SU-DHL-6 (cell line): ENCODE results near the gene CCDC7.

ENCODE experiments used
- H2AFZ ChIP-seq: fragments of 200-600 bp; sonication (generic); 2 replicates; pipeline ENCODE4 v1.6.1; 2014; ENCODE audit warnings: low read depth, mild to moderate bottlenecking, moderate library complexity, mixed read lengths, antibody characterized with exemption, low read length; ENCODE audit not compliant: severe bottlenecking
- H3F3A ChIP-seq: fragments of 200-600 bp; shearing (Covaris generic); 2 replicates; pipeline ENCODE4 v1.6.0; 2016; ENCODE audit warnings: antibody characterized with exemption, mild to moderate bottlenecking; ENCODE audit not compliant: insufficient read depth
- H3K27ac ChIP-seq: fragments of 200-600 bp; sonication (generic); 2 replicates; pipeline ENCODE4 v1.5.1; 2016; ENCODE audit warnings: low read depth, mild to moderate bottlenecking, low read length, moderate library complexity, mixed read lengths
- H3K27me3 ChIP-seq: fragments of 200-600 bp; sonication (generic), shearing (Covaris generic); 2 replicates; pipeline ENCODE4 v1.6.0; 2014; ENCODE audit warnings: mild to moderate bottlenecking, low read length
- H3K36me3 ChIP-seq: fragments of 200-600 bp; sonication (generic); 2 replicates; pipeline ENCODE4 v1.6.1; 2014; ENCODE audit warnings: mild to moderate bottlenecking, low read length, mixed read lengths
- H3K4me2 ChIP-seq: fragments of 300-600, 200-600 bp; shearing (Covaris generic), sonication (generic); 2 replicates; pipeline ENCODE4 v1.6.0; 2014; ENCODE audit warnings: low read length, low read depth, mild to moderate bottlenecking; ENCODE audit not compliant: poor library complexity, severe bottlenecking
- H3K4me3 ChIP-seq: fragments of 200-600 bp; sonication (generic); 2 replicates; pipeline ENCODE4 v1.5.1; 2014; ENCODE audit warnings: antibody characterized with exemption, low read length, mild to moderate bottlenecking, mixed read lengths; ENCODE audit not compliant: insufficient read depth, poor library complexity, severe bottlenecking
- H3K79me2 ChIP-seq: fragments of 200-600 bp; sonication (generic); 2 replicates; pipeline ENCODE4 v1.6.1; 2014; ENCODE audit warnings: mild to moderate bottlenecking, low read length, moderate library complexity; ENCODE audit not compliant: insufficient read depth
- H3K9ac ChIP-seq: fragments of 200-600 bp; sonication (generic); 2 replicates; pipeline ENCODE4 v1.7.0; 2014; ENCODE audit warnings: mild to moderate bottlenecking, low read length
- H3K9me2 ChIP-seq: fragments of 200-600 bp; sonication (generic); replicated peaks from 2 replicates; pipeline ENCODE4 v1.6.1; 2014; ENCODE audit warnings: low read length; ENCODE audit not compliant: insufficient read depth
- H3K9me3 ChIP-seq: fragments of 200-600 bp; sonication (generic); 2 replicates; pipeline ENCODE4 v1.6.1; 2014; ENCODE audit warnings: low read length, mixed read lengths; ENCODE audit not compliant: insufficient read depth
- H4K20me1 ChIP-seq: fragments of 200-600 bp; sonication (generic); 2 replicates; pipeline ENCODE4 v1.6.1; 2014; ENCODE audit warnings: low read depth, mild to moderate bottlenecking, antibody characterized with exemption, low read length, moderate library complexity, mixed read lengths
- CTCF ChIP-seq: fragments of 200-600 bp; sonication (generic); IDR thresholded peaks from one replicate; pipeline ENCODE4 v1.5.1; 2017; ENCODE audit warnings: antibody characterized with exemption, mild to moderate bottlenecking, low read length, moderate library complexity; ENCODE audit not compliant: insufficient read depth, poor library complexity, severe bottlenecking
- EZH2phosphoT487 ChIP-seq: fragments of 200-600 bp; sonication (generic), shearing (Covaris generic); conservative IDR thresholded peaks from 2 replicates; pipeline ENCODE4 v1.6.1; 2018; ENCODE audit warnings: mild to moderate bottlenecking, antibody characterized with exemption, low read length, moderate library complexity, mixed read lengths

Gene CCDC7

GRCh38 chr10:32616438-32616837, 170.5 kb downstream of the CCDC7 start:
- H2AFZ ChIP-seq = no peak overlapping the region
- H3F3A ChIP-seq = no peaks in the 10 kb centered on the region
- no peak overlapping the region for H3K4me2 ChIP-seq
- no peaks in the 10 kb centered on the region for H3K36me3 ChIP-seq
- H3K9me2 ChIP-seq = no peaks in the 10 kb centered on the region
- no peaks in the 10 kb centered on the region for H3K79me2 ChIP-seq
- H3K9ac ChIP-seq = no peak overlapping the region
- TF ChIP-seq EZH2phosphoT487 (no peak), CTCF (no peak)
- H3K9me3 ChIP-seq = no peaks in the 10 kb centered on the region
- no peaks in the 10 kb centered on the region for H4K20me1 ChIP-seq
- no peaks in the 10 kb centered on the region for H3K27me3 ChIP-seq
- no peak overlapping the region for H3K4me3 ChIP-seq
- H3K27ac ChIP-seq = no peak overlapping the region

- H3K9me3 ChIP-seq = no peaks in the 10 kb centered on the region
- H3K9me2 ChIP-seq = no peaks in the 10 kb centered on the region
- no peak overlapping the region for H3K4me3 ChIP-seq
- TF ChIP-seq CTCF = no peak
- no peak for TF ChIP-seq EZH2phosphoT487
- H3F3A ChIP-seq = no peaks in the 10 kb centered on the region
- no peak overlapping the region for H3K9ac ChIP-seq
- no peak overlapping the region for H3K4me2 ChIP-seq
- no peak overlapping the region for H3K27ac ChIP-seq
- H2AFZ ChIP-seq = no peak overlapping the region
- H3K79me2 ChIP-seq = no peaks in the 10 kb centered on the region
- no peaks in the 10 kb centered on the region for H3K27me3 ChIP-seq
- no peaks in the 10 kb centered on the region for H3K36me3 ChIP-seq
- no peaks in the 10 kb centered on the region for H4K20me1 ChIP-seq
Measured at GRCh38 chr10:32618482-32618881, 172.5 kb downstream of the CCDC7 start.

- no peaks in the 10 kb centered on the region for H3K36me3 ChIP-seq
- H3K4me3 ChIP-seq = no peak overlapping the region
- H3K9me2 ChIP-seq = no peaks in the 10 kb centered on the region
- H3K9ac ChIP-seq = no peak overlapping the region
- no peaks in the 10 kb centered on the region for H3K27me3 ChIP-seq
- no peak overlapping the region for H3K4me2 ChIP-seq
- H3K9me3 ChIP-seq = no peaks in the 10 kb centered on the region; the same call in 1 of the 2 replicates
- H2AFZ ChIP-seq = no peak overlapping the region
- no peak for TF ChIP-seq EZH2phosphoT487
- no peak for TF ChIP-seq CTCF
- no peaks in the 10 kb centered on the region for H4K20me1 ChIP-seq
- H3F3A ChIP-seq = no peaks in the 10 kb centered on the region
- no peak overlapping the region for H3K27ac ChIP-seq
- H3K79me2 ChIP-seq = no peaks in the 10 kb centered on the region
Measured at GRCh38 chr10:32621969-32622368, 176.0 kb downstream of the CCDC7 start.

- Histone ChIP-seq H3K79me2 (no peaks in the 10 kb centered on the region), H3K27me3 (no peaks in the 10 kb centered on the region), H3K9ac (no peak overlapping the region), H3F3A (no peaks in the 10 kb centered on the region), H3K9me2 (no peaks in the 10 kb centered on the region), H3K27ac (no peak overlapping the region), H3K4me3 (no peak overlapping the region), H4K20me1 (no peaks in the 10 kb centered on the region), H3K9me3 (no peaks in the 10 kb centered on the region; the same call in 1 of the 2 replicates), H3K36me3 (no peaks in the 10 kb centered on the region), H3K4me2 (no peak overlapping the region), H2AFZ (no peak overlapping the region)
- TF ChIP-seq CTCF = no peak
- no peak for TF ChIP-seq EZH2phosphoT487
Measured at GRCh38 chr10:32622409-32622808, 176.5 kb downstream of the CCDC7 start.
